Endometrial microvascular endothelial cells (primary cell): Measurements from ENCODE around the gene CCDC85C. TPM values are rescaled to one million over a fixed set of nuclear protein-coding genes. Genes with fewer than 3 reads are reported as not detected.

Experiments
- in situ Hi-C: cut with HindIII; loops from 2 replicates; pipeline ENCODE4 v1.10.0; 2017; ENCODE audit warnings: low sequenced_read_pairs, low pct_unique_long_range_greater_than_20kb; ENCODE audit errors: inconsistent ontology term
- total RNA-seq: library from RNA; depleted of rRNA; stranded (reverse); fragments of >200 nt; gene quantifications from one replicate; pipeline ENCODE4 v1.2.3, GENCODE V29; 2015; ENCODE audit errors: inconsistent ontology term

The CCDC85C gene
- total RNA-seq, 1 donor from 2014 or later = 21.9 TPM

DNA sequence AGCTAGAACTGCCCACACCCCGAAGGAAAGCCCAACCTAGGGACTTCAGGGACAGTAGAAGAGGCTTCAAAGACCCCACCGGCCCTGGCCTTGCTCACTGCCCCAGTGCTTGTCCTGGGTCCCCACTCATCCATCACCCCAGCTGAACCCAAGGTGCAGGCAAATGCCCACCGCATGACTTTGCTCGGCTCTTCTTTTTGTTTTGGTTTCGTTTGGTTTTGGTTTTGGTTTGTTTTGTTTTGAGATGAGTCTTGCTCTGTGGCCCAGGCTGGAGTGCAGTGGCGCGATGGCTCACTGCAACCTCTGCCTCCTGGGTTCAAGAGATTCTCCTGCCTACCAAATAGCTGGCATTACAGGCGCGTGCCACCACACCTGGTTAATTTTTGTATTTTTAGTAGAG is 9.0 kb downstream of the CCDC85C start:
- in situ Hi-C loops = no loop called here

DNA sequence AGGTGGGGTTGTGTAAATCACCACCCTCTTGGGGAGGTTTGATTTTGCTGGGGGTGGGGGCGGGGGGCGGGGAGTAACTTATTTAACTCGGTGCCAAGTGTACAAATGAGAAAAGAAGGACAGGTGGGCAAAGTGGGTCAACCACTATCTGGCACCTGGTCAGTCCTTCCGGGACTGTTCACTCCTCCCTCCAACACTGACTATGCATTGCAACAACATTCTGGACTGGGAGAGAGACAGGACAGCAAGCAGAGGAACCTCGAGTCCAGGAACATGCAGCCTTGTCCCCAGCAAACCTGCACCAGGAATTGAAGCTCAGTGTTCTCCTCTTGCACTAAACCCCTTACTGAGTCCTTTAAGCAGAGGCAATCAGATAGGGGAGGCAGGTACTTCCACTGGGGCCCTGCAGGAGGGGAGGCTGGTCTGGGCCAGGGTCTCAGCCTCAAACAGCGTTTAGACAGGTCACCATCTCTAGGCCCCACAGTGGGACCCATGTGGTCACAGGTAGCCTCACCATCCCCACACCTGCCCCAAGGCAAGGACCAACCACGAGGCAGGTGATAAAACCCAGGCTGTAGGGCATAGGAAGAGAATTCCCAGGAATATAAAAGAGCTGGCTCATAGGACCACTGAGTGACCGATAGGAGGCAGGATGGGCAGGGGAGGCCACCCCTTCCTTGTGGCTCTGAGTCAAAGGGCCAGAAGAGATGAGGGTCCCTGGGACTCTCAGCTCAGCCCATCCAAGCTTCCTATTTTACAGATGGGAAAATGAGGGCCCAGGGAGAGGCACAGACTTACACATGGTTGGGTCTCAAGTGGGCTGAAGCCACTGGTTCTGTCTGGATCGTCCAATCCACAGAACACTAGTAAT is 9.8 kb downstream of the CCDC85C start:
- in situ Hi-C loops = no loop called here

DNA sequence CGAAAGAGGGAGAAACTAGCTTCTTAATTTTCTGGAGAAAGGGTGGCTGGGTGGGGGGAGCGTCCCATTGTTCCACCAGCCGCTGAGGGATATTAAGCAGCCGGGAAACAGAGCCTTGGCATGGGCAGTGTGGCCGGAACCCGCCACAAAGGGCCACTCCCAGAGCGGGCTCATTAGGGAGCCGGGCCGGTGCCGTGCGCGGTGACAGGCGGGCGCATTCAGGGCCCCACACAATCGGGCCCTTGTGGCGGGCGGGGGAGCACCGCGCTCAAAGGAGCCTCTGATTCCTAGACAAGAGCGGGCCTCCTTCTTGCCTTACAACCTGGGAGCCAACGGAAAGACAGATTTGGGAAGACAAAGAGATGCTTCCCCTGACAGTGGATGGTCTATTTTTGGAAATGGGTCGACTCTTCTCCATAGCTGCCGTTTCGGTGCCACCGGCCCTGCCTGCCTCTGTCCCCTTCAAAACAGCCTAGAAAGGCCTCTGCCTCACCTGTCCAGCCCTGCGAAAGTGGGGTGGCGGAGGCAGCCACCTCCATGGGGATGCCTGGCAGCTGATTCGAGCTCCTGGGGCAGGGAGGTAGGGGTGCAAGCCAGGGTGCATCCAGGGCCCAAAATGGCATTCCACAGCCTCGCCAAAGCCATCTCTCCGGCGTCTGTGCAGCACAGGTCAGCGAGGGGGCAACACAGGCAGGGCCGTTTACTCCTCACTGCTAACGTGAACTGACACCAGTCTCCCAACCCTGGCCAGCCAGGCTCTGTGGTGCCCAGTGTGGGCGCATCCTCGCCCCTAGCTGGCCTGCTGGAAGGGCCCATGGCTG is 10.9 kb downstream of the CCDC85C start:
- in situ Hi-C loops = no loop called here

DNA sequence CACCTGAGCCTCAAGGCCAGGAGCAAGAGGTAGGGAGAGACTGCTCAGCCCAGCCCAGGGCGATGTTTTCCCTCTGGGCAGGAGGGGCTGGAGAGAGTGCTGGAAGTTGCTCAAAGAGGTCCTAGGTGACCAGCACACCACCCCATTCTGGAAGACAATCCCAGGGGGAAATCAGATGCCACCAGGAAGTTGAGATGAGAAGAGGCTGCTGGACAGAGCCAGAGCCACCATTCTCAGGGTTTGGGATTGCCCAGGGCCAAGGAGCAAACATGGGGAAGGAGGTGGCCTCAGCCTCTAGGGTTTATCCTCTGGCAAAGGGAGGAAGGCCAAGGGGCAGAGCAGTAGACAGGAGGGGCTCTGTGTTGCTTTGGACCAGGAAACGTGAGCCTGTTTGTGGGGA is 11.6 kb downstream of the CCDC85C start:
- in situ Hi-C loops = no loop called here

DNA sequence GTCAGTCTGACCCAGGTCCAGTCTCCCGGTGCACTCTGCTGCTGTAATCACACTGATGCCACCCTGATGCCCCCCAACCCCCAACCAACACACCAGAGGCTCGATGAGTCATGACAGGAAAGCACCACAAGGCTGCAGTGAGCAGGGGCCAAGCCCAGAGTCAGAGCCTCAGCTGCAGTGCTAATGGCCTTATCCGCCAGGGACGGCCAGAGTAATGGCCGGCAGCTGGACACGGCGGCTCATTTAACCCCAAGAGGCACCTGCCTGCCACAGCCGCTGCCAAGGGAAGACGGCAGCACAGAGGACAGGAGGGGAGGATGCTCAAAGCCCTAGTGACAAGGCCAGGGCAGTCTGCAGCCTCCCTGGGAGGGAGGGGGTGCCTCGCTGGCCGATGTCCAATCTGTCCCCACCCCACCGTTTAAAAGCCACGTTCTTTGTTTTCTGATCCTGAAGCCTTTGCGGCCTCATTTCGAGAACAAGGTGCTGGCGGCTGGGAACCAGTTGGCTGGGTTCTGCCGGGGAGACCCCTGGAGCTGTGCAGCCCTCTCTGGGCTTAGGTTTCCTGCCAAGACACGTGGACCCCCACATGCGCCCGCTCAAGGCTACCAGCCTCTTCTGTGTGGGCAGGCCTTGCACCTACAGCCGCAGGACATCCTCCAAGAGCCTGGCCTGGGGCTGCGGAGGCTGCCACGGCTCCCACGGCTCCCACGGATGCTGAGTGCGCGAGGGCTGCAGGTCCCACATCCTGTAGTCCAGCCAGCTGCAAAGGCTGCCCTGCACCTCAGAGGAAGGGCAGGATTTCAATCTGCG is 13.1 kb downstream of the CCDC85C start:
- in situ Hi-C loops = no loop called here

DNA sequence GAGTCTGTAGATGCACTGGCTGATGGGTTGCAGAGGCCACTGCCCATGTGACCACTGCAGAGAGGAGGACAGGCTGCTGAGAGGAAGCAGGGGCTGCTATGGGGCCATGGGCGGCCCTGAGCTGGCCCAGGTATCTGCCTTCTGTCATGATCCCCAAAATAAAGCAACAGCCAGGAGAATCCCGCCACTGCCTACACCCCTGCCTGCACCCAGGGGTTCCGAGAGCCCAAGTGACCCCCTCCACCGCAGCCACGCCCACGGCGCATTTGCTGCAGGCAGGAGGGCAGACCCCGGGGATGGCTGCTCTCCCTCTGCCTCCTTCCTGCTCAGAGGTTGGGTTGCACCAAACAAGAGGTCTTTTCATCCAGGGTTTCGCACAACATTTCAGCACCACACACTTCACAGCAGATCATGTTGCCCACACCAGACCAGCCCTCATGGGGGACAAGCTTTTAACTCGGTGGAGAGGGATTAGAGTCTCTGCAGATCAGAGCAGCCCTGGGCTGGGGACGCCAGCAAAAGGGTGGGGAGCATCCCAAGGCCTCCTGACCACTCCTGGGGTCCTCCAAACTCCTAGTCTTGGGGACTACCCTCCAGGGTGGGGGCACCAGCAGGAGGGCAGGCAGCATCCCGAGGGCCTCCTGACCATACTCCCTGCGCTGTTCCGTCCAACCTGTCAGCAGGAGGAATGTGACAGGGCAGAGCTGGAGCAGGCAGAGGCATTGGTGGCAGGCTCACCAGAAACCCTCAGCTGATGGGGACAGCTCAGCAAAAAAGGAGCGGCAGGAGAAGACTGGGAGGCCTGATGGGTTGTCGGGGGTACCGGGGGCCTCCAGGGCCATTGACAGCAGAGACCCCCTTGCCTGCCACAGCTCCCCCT is 14.1 kb downstream of the CCDC85C start:
- in situ Hi-C loops = no loop called here

DNA sequence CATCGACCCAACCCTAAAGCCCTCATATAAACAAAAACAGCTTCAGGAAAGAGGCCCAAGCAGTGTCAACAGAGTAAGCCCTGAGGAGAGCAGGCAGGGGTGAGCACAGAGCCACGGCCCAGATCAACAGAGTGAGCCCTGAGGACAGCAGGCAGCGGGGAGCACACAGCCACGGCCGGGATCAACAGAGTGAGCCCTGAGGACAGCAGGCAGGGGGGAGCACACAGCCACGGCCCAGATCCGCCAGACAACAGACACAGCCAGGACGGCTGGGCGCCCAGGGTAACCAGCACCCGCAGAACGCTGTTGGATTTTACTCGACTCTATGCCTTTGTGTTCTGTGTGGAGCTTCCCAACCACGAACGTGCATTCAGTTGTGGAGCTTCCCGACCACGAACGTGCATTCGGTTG is 15.0 kb downstream of the CCDC85C start:
- in situ Hi-C loops = no loop called here

DNA sequence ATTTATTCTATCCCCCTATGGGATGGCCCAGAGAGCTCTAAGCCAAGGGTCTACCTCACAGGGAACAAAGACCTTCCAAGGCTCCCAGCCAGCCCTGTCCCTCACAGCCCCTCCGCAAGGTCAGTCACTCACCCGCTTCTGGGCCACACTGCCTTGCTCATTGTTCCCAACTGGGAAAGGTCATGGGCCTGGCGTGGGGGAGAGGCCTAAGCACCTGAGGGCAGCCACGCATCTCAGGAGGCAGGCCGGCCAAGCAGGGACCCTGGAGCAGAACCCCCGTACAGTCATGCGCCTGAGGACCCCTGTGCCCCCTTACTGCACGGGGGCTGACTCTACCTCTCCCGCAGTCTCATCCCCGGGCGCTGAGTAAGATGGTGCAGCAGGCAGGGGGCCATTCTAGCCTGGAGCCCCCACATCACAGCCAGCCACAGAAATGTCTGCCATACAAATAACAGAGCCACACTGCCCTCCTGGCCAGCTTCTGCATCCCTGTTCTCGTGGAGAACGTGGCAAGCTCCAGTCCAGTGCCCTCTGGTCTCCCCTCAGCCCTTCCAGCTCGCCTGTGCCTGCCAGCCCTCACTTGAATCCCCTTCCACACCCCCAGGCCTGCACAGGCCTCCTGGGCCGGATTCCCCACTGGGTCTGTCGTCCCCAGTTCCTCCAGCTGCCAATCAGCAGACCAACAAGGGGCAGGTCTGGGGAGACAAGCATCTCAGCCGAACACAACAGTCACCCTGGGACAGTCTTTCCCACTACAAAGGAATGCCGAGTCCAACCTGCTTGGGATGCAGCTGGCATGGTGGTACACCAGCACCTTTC is 16.3 kb downstream of the CCDC85C start:
- in situ Hi-C loops = no loop called here

DNA sequence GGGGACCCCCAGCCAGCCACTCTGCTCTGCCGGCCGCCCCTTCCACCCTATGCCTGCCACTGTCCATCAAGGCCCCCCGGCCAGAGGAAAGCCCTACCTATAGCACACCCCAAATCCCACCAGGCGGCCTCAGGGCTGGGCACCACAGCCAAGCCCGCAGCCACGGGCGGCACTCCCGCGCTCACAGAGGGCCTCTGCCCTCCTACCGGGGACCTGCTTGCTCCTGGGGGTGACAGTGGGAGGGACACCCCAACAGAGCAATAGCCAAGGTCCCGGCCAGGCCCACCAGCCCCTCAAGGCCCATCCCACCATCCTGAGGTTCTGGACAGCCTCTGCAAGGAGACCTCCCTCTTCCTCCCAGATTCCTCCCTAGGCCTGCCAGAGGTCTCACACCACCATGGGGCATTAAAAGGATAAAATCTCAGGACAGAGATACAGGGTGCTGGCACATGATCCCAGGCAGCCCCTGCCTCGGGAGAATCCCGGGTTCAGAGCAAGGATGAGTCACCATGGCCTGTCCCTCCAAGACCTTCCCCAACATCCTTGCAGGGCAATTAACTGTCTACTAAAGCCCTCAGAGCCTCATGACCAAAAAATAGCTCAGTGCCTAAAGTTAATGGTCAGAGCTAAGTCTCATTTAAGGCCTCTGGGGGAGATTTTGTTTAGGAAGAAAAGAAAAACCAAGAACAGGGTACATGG is 17.1 kb downstream of the CCDC85C start:
- in situ Hi-C loops = no loop called here

DNA sequence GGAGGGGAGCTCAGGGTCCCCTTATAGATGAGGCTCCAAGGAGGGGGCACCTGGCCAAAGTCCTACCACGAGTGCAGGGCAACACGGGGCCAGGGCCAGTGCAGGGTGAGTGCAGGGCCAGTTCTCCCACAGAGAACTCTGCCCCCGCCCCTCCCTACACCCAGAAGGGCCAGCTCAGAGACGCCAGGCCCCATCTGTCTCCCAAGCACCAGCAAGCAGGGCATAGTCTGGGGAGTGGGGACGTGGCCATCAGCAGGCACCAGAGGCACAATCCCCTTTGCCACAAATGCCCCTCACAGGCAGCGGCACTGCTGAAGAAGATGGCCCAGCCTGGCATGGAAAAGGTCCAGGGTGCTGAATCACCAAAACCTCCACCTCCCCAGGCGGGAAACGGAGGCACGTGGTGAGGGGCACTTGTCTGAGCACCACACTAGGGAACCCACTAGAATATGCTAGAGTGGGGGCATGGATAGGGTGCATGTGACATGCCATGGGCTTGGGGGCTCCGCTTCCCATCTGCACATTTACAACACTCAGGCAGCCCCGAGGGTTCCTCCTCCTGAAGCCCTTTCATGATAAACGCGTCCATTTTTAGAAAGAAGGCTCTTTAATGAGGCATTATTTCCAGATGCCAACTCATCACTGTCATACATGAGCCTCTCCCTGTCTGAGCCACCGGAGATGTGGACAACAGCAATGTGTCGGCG is 17.8 kb downstream of the CCDC85C start:
- in situ Hi-C loops = no loop called here

DNA sequence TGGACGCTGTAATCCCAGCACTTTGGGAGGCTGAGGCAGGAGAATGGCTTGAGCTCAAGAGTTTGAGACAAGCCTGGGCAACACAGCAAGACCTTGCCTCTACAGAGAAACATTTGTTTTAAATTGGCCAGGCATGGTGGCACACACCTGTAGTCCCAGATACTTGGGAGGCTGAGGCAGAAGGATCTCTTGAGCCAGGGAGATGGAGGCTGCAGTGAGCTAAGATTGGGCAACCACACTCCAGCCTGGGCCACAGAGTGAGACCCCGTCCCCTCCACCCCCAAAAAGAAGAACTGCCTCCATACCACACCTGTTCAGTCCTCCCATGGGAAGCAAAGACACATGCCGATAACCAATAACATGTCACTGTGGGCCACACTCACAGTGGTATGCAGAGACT is 19.2 kb downstream of the CCDC85C start:
- in situ Hi-C loops = no loop called here

DNA sequence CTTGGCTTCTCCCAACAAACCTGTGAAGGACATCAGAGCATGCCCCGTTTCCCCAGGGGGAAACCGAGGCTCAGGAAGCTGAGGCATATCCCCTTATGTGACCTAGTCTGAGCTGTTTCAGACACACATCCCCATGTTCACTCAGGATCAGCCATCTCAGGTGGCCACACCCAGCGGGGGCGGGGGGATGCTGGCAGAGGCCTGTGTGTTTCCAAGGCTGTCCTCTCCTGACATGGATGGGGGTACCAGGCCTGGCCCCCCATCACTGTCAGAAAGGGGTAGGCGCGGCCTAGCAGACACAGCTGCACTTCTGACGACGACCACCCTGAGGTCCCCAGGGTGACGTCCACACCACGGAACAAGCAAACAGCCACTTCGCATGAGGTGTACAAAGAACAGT is 22.1 kb downstream of the CCDC85C start:
- in situ Hi-C loops = no loop called here

DNA sequence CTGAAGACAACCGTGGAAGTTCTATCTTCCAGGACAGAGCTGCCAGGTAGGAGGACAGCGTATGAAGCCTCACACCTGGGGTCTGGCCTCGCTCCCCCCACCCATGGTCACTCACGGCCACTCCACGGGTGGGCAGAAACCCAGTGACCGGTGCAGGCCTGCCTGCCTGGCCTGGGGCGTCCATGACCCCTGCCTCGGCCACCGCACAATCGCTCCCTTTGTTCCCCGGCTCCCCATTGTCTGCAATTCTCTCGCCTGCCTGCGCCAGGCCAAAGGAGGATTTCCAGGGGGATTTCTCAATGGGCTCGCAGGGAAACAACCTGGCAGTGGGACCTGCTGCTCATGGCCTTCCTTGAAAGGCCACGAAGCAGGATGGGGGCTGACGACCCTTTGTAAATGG is 22.6 kb downstream of the CCDC85C start:
- in situ Hi-C loops = no loop called here

DNA sequence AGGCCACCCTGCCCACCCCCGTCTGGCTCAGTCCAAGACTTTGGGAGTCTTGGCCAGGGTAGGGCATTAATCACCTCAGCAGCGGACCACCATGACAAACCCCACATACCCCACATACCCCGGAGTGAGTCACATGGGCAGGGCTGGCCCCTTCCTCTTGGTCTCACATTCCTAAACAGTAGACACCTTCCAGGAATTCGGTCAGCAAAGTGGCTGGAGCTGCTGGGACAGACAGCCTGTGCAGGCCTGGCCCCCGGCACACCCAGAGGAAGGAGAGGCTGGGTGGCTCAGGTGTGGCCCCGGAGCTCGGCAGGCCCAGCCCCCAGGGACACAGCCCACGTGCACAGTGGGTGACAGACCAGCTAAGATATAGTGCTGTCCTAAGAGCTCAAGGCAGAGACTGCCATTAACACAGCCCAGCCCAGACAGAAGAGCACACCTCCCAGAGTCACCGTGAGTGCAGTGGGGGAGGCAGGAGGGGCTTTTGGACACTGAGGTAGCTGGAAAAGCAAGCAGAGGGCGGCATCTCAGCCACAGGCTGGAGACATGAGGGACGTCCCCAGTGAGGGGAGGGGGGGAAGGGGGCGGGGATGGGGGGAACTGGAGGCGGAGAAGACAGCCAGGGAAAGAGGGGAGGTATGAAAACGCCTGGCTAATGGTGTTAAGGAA is 24.0 kb downstream of the CCDC85C start:
- in situ Hi-C loops = no loop called here

DNA sequence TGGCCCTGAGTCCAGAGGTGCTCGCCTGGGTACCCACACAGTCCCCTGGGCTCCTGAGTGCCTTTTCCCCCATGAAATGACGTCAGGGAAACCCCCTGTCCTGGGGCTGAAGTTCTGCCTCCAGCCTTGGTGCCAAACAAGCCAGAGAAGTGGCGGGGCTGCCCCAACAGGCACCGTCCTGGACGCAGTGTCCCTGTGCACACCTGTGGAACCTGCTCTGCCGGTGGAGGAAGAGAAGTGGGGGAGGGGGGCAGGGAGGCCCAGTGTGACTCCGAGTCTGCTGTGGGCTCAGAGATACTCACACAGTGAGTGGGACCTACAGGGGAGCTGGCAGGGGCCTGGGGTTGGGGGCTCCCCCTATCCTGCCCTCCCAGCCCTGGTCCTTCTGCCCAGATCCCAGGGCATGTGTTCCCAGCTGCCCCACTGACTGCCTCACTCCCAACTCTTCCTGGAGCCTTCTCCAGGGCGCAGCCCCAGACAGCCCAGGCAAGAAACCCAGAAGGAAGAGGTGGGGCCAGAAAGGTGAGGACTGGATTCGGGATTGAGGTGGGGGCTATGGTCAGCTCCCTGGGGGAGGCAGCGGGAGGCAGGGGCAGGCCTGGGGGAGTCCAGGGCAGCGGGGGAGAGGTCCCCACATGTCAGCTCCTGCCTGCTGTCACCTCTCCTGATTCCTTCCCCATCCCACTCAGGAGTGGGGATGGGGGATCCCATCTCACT is 24.7 kb downstream of the CCDC85C start:
- in situ Hi-C loops = no loop called here
